SW 1271 (cell line): ENCODE results near the gene PSAT1.

Experiments used
- DNase-seq, 2 experiments: peaks; one replicate each; lab custom pipeline; 2025; lab: John Stamatoyannopoulos, UW

Gene PSAT1

DNA sequence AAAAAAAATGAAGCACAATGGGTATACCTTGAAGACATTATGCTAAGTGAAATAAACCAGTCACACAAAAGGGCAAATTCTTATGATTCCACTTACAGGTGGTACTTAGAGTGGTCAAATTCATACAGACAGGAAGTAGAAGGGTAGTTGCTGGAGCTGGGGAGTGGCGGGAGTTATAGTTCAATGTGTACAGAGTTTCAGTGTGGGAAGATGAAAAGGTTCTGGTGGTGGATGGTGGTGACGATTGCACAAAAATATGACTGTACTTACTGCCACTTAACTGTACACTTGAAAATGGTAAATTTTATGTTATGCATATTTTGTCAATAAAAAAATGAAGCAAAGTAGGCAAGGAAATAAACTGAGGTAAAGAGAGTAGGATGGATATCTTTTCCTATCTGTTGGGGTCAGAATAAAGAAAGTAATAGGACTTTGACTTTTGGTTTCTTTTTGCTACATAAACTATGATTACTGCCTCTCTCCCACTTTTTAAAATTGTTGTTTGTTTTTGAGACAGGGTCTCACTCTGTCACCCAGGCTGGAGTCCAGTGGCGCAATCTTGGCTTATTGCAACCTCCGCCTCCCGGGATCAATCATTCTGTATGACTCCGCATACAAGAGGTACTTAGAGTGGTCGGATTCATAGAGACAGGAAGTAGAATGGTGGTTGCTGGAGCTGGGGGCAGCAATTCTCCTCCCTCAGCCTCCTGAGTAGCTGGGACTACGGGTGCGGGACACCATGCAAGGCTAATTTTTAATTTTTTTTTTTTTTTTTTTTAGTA, 4.0 kb upstream of the PSAT1 start:
- no peak for DNase-seq

DNA sequence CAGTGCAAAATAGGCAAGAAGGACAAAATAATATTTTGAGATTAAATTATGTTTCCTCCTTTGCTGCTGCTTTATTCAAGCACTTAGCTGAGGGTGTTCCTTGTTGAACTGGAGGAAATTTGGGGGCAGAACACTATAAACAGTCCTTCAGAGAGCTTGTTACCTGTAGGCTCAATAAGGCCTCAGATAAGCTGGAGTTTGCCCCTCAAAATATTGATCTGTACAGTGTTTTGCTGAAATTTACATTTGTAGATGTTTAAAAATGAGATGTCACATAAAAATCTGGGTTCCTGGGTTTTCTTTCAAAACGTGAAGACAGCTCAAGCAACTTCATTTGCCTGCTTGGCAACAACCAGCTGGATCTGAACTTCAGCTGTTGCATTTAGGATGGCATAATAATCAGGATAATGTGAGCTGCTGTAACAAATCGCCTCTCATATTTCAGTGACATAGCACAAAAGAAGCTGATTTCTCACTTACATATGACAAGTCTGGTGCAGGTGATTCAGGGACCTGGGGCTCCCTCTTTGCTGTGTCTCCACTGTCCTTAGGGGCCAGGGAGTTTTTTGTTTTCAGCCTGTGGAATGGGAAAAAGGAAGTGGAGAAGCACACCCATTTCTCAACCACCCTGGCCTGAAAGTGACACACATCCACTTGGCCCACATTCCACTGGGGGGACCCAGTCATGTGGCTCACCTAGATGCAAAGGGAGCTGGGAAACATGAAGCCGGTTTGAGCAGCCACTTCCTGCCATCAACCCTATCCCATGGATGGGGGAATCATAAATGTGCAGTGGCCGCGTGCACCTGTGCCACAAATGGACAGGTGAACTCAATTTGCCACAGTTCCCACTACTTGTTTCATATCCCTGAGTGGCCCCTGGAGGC, 2.4 kb upstream of the PSAT1 start:
- DNase-seq, result no peak

- DNase-seq, result no peak
Measured at GRCh38 chr9:78295177-78295575, 1.7 kb upstream of the PSAT1 start.

DNA sequence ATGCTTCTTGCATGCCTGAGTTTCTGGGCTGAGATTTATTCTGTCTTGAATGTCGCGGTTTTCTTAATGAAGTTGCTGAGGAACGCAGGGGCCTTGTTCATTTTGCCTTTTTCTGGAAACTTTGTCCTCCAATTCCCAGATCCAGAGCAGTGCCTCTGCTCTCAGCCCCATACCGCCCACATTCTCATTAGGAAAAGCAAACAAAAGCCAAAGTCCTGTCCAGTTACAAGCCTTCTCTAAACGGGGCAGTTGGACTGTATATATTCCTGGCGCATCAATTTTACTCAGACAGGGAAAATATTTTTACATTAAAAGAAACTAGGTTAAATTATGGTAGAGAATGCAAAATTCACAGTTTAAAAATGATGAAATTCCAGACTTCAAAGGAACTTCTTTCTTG, 1.2 kb upstream of the PSAT1 start:
- DNase-seq, result no peak

DNA sequence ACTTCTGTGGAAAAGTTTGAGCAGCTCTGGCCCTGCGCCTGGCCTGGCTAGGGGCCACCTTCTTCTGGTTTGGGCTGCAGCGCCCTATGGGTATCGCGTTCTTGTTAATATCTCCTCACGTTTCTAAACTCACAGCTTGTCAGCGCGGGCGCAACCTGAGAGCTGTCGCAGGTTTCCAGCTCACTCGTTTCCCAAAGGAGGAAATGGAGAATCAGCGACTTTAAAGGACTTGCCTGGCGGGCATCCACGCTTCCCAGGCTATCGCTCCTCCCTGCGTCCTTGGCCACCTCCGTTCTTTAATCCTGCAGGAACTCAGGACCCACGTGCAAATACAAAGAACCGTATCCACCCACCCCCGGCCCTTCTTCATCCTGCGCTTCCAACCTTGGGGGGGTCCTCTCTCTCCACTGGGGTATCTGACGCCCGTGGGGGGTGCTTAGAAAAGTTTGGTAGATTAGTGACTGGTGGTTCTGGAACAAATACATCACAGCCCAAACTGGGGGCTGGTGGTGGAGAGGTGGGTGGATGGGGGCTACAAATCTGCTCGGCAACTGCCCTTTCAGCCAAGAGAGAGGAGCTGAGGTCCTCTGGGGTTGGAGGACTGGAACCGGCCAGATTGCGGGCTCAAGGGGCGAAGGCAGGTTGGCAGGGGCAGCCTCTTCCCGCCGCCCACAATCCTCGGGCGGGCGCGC, 578 bp upstream of the PSAT1 start:
- DNase-seq, result no peak

DNA sequence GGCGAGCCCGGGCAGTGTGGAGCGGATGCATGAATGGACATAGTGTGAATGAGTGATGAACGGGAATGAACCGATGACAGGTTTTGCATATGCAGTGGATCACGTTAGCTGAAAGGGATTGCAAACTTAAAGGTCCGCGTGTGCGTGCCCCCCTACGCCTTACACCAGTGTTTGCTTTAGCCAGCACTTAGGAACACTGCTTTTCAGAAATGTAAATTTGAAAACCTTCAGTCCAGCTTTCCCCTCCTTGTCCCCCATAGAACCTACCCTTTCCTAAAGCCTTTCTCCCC, 692 bp downstream of the PSAT1 start:
- DNase-seq, result no peak

DNA sequence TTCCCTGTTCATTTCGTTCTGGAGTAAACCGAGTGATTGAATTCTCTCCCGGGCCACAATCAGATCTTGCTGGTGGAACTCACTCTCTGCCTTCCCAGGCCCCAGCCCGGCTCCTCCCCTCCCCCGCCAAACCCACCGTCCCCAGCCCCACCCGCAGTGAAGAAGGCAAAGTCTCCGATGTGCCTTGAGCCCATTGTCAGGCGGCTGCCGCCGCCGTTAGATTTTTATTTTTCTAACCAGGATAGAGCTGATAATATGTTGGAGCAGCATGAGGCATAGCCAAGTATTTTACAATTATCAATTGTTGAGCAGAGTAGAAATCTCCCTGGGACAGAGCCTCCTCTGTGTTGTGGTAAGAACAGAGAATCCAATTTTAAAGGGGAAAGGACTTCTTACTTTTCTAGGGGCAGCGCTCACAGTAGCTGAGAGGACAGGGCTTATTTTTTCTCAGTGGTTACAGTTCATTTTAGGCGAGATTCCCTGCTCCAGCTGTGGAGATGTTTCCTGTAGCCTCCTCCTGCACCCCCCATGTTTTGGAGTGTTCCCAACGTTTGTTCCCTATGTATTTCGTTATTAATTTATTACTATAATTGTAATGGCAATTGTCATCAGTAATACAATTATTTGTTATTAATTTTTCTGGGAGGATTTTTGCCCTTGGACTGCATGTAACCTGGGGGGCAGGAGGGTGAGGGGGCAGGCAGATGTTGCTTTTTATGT, 1.3 kb downstream of the PSAT1 start:
- no peak for DNase-seq

DNA sequence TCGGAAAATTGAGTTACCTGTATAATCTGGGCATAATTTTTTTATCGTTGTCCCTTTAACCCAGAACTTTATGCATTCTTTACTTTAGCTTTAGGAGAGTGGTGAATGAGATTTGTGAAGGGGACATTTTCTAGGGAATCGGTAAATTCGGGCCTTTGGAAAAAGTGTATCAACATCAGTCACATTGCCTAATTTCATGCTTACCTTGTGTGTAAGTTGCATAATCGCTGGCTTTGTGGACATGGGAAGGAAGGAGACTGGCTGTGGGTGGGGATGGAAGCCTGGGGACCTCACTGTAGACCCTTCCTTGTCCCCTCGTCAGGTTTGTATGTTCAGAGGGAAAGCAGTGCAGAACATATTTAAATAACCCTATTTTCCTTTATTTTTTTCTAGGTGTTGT, 3.3 kb downstream of the PSAT1 start:
- DNase-seq, result no peak

GRCh38 chr9:78301466-78301865, 4.5 kb downstream of the PSAT1 start:
- DNase-seq, result no peak

DNA sequence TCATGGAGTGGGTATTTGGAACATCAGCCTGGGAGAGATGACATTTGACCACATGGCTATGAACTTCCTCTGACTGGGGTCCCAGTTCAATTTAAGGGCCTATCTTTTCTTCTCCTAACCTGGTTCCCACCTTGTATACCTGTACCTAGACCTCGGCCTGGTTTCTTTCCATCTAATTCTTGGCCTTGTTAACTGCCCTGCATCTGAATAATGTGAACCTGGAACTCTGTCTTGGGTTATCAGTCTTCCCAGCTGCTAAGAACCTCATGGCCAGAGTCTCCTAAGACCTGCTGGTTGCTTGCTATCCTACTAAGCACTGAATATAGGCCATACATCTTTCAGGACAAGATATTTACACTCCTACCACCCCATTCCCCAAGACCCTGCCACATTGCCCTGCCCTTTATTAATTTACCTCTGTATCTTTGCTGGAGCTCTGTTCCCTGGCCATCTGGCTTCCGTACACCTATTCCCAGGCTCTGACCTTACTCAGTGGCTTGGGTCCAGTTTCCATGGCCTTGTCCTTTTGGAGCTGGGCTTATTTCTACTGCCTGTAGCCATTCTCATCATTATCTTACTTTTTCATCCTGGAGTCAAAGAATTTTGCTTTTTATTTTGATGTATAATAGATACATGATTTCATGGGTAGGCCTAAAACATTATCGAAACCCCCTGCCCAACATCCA, 6.6 kb downstream of the PSAT1 start:
- no peak for DNase-seq

GRCh38 chr9:78304357-78304756, 7.4 kb downstream of the PSAT1 start:
- DNase-seq, result no peak

DNA sequence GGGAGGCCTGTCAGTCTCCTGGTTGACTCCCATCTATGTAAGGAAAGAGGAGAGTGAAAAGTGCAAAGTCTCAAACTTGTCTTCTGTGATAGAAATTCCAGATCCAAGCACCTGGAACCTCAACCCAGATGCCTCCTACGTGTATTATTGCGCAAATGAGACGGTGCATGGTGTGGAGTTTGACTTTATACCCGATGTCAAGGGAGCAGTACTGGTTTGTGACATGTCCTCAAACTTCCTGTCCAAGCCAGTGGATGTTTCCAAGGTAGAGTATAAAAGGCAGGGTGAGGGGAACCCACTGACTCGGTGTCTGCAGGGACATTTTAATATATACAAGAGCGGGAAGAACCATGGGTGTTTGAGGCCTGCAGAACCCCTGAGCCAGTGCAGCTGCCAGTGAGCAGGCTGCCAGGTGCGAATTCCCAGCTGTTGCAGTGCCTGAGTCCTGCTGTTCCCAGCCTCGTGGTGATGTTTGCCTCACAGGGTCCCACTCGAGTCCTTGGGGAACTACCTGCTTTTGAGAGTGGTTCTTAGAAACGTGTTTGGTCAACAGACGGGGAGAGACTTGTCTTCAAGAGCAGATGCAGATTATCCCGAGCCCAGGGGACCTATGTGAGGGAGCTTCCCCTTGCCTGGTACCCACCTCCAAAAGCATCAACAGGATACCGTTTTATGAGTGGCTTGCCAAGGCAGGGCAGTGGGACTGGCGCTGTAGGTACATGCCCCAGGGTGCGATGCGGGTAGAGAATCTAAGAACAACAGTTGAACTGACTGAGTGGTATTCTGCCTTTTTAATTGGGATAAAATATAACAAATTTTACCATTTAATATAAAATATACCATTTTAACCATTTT, 9.5 kb downstream of the PSAT1 start:
- no peak for DNase-seq

GRCh38 chr9:78307360-78307759, 10.4 kb downstream of the PSAT1 start:
- no peak for DNase-seq

- DNase-seq, result no peak
Measured at GRCh38 chr9:78309066-78309465, 12.1 kb downstream of the PSAT1 start.

GRCh38 chr9:78311075-78311474, 14.2 kb downstream of the PSAT1 start:
- DNase-seq, result no peak

DNA sequence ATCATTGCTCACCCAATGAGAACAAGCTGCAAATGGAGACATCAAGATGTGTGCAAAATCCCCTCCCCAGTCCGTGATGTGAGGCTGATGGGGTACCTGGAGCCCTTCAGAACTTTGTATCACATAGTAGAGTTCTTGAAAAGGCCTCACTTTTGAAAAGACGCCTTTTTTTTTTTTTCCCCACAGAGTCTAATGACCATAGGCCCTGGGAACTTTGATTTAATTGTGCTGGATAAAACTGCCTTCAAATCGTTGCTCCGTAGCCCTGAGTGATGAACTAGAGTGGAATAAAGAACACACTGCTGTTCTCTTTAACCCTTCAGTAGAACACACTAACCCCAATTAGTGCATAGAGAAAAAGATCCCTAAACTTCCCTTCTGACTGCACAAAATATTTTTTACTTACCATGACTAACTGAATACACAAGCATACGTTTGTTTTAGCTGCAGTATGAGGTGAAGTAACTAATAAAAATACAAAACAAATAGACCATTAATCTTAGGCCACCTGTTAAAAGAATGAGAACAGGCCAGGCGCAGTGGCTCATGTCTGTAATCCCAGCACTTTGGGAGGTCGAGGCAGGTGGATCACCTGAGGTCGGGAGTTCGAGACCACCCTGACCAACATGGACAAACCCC, 15.1 kb downstream of the PSAT1 start:
- DNase-seq, result no peak

DNA sequence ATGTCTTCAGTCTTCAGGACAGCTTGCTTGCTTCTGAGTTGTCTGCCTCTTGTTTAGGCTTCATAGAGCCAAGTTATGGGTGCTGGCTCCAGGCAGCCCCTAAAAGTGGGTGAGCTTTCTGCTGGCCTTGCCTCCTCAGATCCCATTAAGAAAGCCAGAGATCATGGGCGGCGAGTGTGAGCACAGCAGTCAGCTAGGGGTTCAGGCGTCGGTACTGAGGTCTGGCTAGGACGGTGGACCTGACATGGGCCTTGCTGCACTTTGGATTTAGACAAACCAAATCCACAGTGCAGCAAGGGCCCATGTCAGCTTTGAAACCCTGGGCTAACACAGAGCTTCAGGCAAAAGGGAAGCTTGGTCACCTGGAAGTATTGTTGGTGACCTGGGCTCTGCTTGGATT, 17.6 kb downstream of the PSAT1 start:
- no peak for DNase-seq

GRCh38 chr9:78314953-78315870, 18.3 kb downstream of the PSAT1 start:
- DNase-seq, result no peak
